OCI-LY7 (cell line): ENCODE measurements around the gene FRMPD2. TPM values are rescaled to one million over a fixed set of nuclear protein-coding genes. Genes with fewer than 3 reads are reported as not detected.

Source experiments
- BruUV-seq: library from RNA; stranded (reverse); fragments of 400-500 nt; replicated peaks from 2 replicates; lab custom pipeline; 2021; lab: Mats Ljungman, UMichigan
- CTCF ChIA-PET: fragments of 300-600 bp; sonication (Branson Sonifier 250); formaldehyde crosslinking; loops from one replicate; lab custom pipeline; 2022; ENCODE audit warnings: antibody characterized with exemption; ENCODE audit not compliant: unreplicated experiment; lab: Charles Lee
- POLR2A ChIA-PET: fragments of 300-600 bp; sonication (Branson Sonifier 250); formaldehyde crosslinking; loops from one replicate; lab custom pipeline; 2022; ENCODE audit warnings: antibody characterized with exemption; lab: Charles Lee
- DNase-seq: peaks from one replicate; pipeline ENCODE4 v3.0.0-alpha.2; 2015; ENCODE audit warnings: low spot score
- H2AFZ ChIP-seq: fragments of 200-600 bp; sonication (generic), shearing (Covaris generic); 2 replicates; pipeline ENCODE4 v1.6.1; 2014; ENCODE audit warnings: mild to moderate bottlenecking, antibody characterized with exemption, low read length, moderate library complexity
- H3K27ac ChIP-seq: fragments of 200-600 bp; sonication (generic); 2 replicates; pipeline ENCODE4 v1.5.1; 2014; ENCODE audit warnings: mixed run types, low read depth, mild to moderate bottlenecking, moderate library complexity, low read length, inconsistent platforms; ENCODE audit not compliant: poor library complexity, severe bottlenecking
- H3K36me3 ChIP-seq: fragments of 200-600 bp; sonication (generic); 2 replicates; pipeline ENCODE4 v1.6.1; 2014; ENCODE audit warnings: mild to moderate bottlenecking, antibody characterized with exemption, low read length, moderate library complexity, mixed read lengths; ENCODE audit not compliant: insufficient read depth
- H3K4me1 ChIP-seq: fragments of 200-600 bp; sonication (generic); 2 replicates; pipeline ENCODE4 v1.5.1; 2014; ENCODE audit warnings: mild to moderate bottlenecking, low read length; ENCODE audit not compliant: insufficient read depth, poor library complexity, severe bottlenecking
- H3K4me2 ChIP-seq: fragments of 200-600 bp; sonication (generic); 2 replicates; pipeline ENCODE4 v1.6.1; 2014; ENCODE audit warnings: mild to moderate bottlenecking, low read length
- H3K4me3 ChIP-seq: fragments of 200-600 bp; sonication (generic); 2 replicates; pipeline ENCODE4 v1.5.1; 2014; ENCODE audit warnings: mild to moderate bottlenecking, low read depth, low read length; ENCODE audit not compliant: poor library complexity, severe bottlenecking
- H3K79me2 ChIP-seq: fragments of 200-600 bp; sonication (generic); 2 replicates; pipeline ENCODE4 v1.6.1; 2016; ENCODE audit warnings: low read depth, mild to moderate bottlenecking, low read length, moderate library complexity, mixed read lengths; ENCODE audit not compliant: insufficient read depth
- H3K9me2 ChIP-seq: fragments of 200-600 bp; sonication (generic); 2 replicates; pipeline ENCODE4 v1.6.1; 2016; ENCODE audit warnings: mild to moderate bottlenecking, low read length, mixed read lengths; ENCODE audit not compliant: insufficient read depth
- H3K9me3 ChIP-seq: fragments of 200-600 bp; sonication (generic); 2 replicates; pipeline ENCODE4 v1.6.1; 2014; ENCODE audit warnings: mild to moderate bottlenecking, mixed run types, low read length, mixed read lengths
- H4K20me1 ChIP-seq: fragments of 200-600 bp; sonication (generic); 2 replicates; pipeline ENCODE4 v1.6.1; 2014; ENCODE audit warnings: mild to moderate bottlenecking, antibody characterized with exemption, low read length, moderate library complexity, mixed read lengths; ENCODE audit not compliant: insufficient read depth
- CTCF ChIP-seq: fragments of 200-600 bp; sonication (generic); conservative IDR thresholded peaks from 2 replicates; pipeline ENCODE4 v1.5.1; 2014; ENCODE audit warnings: mild to moderate bottlenecking, antibody characterized with exemption, low read length, moderate library complexity, mixed read lengths
- EZH2phosphoT487 ChIP-seq: fragments of 200-600 bp; sonication (generic); IDR thresholded peaks from 2 replicates; pipeline ENCODE4 v1.6.1; 2018; ENCODE audit warnings: low read depth, borderline replicate concordance, mild to moderate bottlenecking, mixed run types, antibody characterized with exemption, low read length, moderate library complexity, mixed read lengths
- intact Hi-C: fragments of 100-400 bp; cut with micrococcal nuclease; formaldehyde crosslinking; loops from one replicate; pipeline ENCODE4 v1.10.0; 2022; ENCODE audit not compliant: unreplicated experiment
- total RNA-seq, 2 experiments: library from RNA; depleted of rRNA in 1 of 2; stranded (reverse); fragments of >200 nt in 1 of 2; shearing (Covaris generic) in 1 of 2; gene quantifications; 2 replicates each; pipeline ENCODE4 v1.2.3, GENCODE V29; 2014 to 2022

Gene FRMPD2
- total RNA-seq, 2 experiments from 2014 or later = not detected

- Histone ChIP-seq H3K79me2 (no peaks in the 10 kb centered on the region), H3K4me3 (no peak overlapping the region), H3K4me2 (no peak overlapping the region), H2AFZ (no peak overlapping the region), H3K9me2 (no peaks in the 10 kb centered on the region), H3K9me3 (no peaks in the 10 kb centered on the region), H4K20me1 (no peaks in the 10 kb centered on the region), H3K36me3 (no peaks in the 10 kb centered on the region), H3K4me1 (no peaks in the 10 kb centered on the region), H3K27ac (no peak overlapping the region)
- ChIA-PET CTCF (no interaction called here), POLR2A (no interaction called here)
- no TSS peak for BruUV-seq
- TF ChIP-seq CTCF (no peak), EZH2phosphoT487 (no peak)
- no peak for DNase-seq
- intact Hi-C loops = no loop called here
Observed at GRCh38 chr10:48254750-48255512, 19.6 kb downstream of the FRMPD2 start.

DNA sequence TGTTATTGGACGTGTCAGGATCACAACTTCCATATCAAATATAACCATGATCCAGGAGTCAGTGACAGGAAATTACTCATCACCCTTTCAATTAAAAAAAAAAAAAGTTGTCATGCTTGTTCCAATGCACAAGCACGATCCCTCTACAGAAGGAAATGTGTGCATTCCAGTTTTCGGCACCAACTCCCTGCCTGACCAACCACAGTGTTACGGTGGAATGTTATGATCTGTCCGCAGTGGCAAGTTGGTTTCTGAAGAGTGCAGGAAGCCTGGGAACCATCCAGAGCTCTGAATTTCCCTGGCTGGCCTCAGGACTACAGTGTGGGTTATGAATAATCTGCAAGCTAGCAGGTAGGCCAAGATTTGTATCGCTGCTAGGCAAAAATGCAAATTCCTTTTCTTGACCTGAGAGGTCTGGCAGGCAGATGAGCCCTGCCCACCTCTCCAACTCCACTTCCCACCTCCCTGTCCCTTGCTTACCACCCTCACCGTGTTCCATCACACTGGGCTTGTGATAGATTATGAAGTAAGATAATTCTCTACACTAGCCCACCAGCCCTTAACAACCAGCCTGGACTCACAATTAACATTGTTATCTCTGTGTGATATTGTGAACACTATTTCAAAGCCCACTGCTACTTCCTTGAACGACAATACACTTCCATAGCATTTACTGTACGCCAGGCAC lies 20.4 kb downstream of the FRMPD2 start:
- no peaks in the 10 kb centered on the region for H3K9me2 ChIP-seq
- H2AFZ ChIP-seq = no peak overlapping the region
- H3K9me3 ChIP-seq = no peaks in the 10 kb centered on the region
- intact Hi-C loops = no loop called here
- H3K4me1 ChIP-seq = no peaks in the 10 kb centered on the region
- TF ChIP-seq EZH2phosphoT487 (no peak), CTCF (no peak)
- no TSS peak for BruUV-seq
- ChIA-PET POLR2A (no interaction called here), CTCF (no interaction called here)
- no peak overlapping the region for H3K4me3 ChIP-seq
- no peaks in the 10 kb centered on the region for H4K20me1 ChIP-seq
- no peaks in the 10 kb centered on the region for H3K79me2 ChIP-seq
- no peaks in the 10 kb centered on the region for H3K36me3 ChIP-seq
- no peak for DNase-seq
- H3K4me2 ChIP-seq = no peak overlapping the region
- H3K27ac ChIP-seq = no peak overlapping the region

DNA sequence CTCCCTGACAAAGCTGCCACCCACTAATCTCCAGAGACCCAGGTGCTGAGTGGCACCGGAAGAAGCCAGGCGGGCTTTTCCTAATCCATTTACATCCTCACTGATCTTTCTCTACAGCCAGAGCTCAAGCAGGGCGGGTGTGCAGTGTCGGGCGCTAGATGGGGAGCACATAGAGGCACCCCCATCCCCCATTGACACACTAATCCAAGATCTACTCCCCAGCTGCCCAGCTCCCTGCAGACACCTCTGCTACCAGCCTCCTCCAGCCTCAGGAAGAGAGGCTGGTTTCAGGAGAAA lies 22.2 kb downstream of the FRMPD2 start:
- TF ChIP-seq EZH2phosphoT487 (no peak), CTCF (no peak)
- Histone ChIP-seq H3K9me2 (no peaks in the 10 kb centered on the region), H3K4me1 (no peaks in the 10 kb centered on the region), H3K4me3 (no peak overlapping the region), H3K36me3 (no peaks in the 10 kb centered on the region), H2AFZ (no peak overlapping the region), H3K79me2 (no peaks in the 10 kb centered on the region), H4K20me1 (no peaks in the 10 kb centered on the region), H3K4me2 (no peak overlapping the region), H3K27ac (no peak overlapping the region), H3K9me3 (no peaks in the 10 kb centered on the region)
- intact Hi-C loops = no loop called here
- DNase-seq = no peak
- ChIA-PET CTCF (no interaction called here), POLR2A (interaction anchor here (0.6 kb wide), 1 partner anchor 1693 kb away, joined by 5 read pairs; no protein-coding TSS in a partner anchor)
- no TSS peak for BruUV-seq
